ENCODE results near the gene STING1.
"Not testable (repeated sequence)": the region's sequence is repeated elsewhere in the genome, so short reads cannot be mapped to it uniquely, and the experiment has no call there.

The STING1 gene

GRCh38 chr5:139503036-139503817 is 20.7 kb upstream of the STING1 start:
- DNase-seq = not testable (repeated sequence)

- peak; percentile 35 to 64 for DNase-seq
Observed at GRCh38 chr5:139501381-139501780, 18.8 kb upstream of the STING1 start.

- DNase-seq = peak; percentile 63 to 65
Observed at GRCh38 chr5:139495638-139496435, 13.3 kb upstream of the STING1 start.

GRCh38 chr5:139494832-139495231 is 12.3 kb upstream of the STING1 start:
- no peak for DNase-seq

GRCh38 chr5:139494256-139494655 is 11.7 kb upstream of the STING1 start:
- DNase-seq = no peak

- DNase-seq = no peak
Observed at GRCh38 chr5:139492700-139493192, 10.2 kb upstream of the STING1 start.

GRCh38 chr5:139488260-139488659 is 5.7 kb upstream of the STING1 start:
- peak; percentile 85 to 88 for DNase-seq

GRCh38 chr5:139486201-139486600 is 3.6 kb upstream of the STING1 start:
- no peak for DNase-seq

- not testable (repeated sequence) for DNase-seq
Observed at GRCh38 chr5:139482890-139483208, 291 bp upstream of the STING1 start.

- peak; percentile 66 to 70 for DNase-seq
Observed at GRCh38 chr5:139481580-139482049, 943 bp downstream of the STING1 start.

- no peak for DNase-seq
Observed at GRCh38 chr5:139481122-139481533, 1.4 kb downstream of the STING1 start.

GRCh38 chr5:139479729-139480128 is 2.8 kb downstream of the STING1 start:
- not testable (repeated sequence) for DNase-seq

GRCh38 chr5:139478657-139479423 is 3.7 kb downstream of the STING1 start:
- not testable (repeated sequence) for DNase-seq

GRCh38 chr5:139475865-139476617 is 6.5 kb downstream of the STING1 start:
- no peak for DNase-seq

GRCh38 chr5:139474890-139475791 is 7.4 kb downstream of the STING1 start:
- DNase-seq = peak; percentile 42 to 79

- DNase-seq = no peak
Observed at GRCh38 chr5:139473565-139473964, 9.0 kb downstream of the STING1 start.

- DNase-seq = no peak
Observed at GRCh38 chr5:139473105-139473504, 9.5 kb downstream of the STING1 start.

- no peak for DNase-seq
Observed at GRCh38 chr5:139472386-139473030, 10.1 kb downstream of the STING1 start.

GRCh38 chr5:139470821-139471300 is 11.7 kb downstream of the STING1 start, which contains the start of gene SMIM33:
Gene SMIM33 (plus strand): TSS chr5:139471004. CDS start chr5:139471122, 118 bp downstream.
- no peak for DNase-seq

GRCh38 chr5:139468421-139468931 is 14.1 kb downstream of the STING1 start:
- DNase-seq = peak; percentile 92 to 94

All from inflammatory macrophage (primary cell).